Upper lobe of right lung (tissue), 1 donor: ENCODE results near the gene TRIM28. TPM values are rescaled to one million over a fixed set of nuclear protein-coding genes. Genes with fewer than 3 reads are reported as not detected.
"Not testable (repeated sequence)": the region's sequence is repeated elsewhere in the genome, so short reads cannot be mapped to it uniquely, and the experiment has no call there.

Source experiments
- ATAC-seq: fragments of 200-7000 bp; cut with Tn5 transposase; one replicate; pipeline ENCODE4 v1.9.1; 2020; ENCODE audit warnings: mild to moderate bottlenecking, moderate library complexity
- DNase-seq: peaks from one replicate; pipeline ENCODE4 v3.0.0-alpha.2; 2020
- H3K27ac ChIP-seq: fragments of 200-600 bp; one replicate; pipeline ENCODE4 v1.8.0; 2022
- H3K27me3 ChIP-seq: fragments of 200-600 bp; one replicate; pipeline ENCODE4 v1.8.0; 2022; ENCODE audit warnings: mild to moderate bottlenecking
- H3K36me3 ChIP-seq: fragments of 200-600 bp; one replicate; pipeline ENCODE4 v1.8.0; 2022
- H3K4me1 ChIP-seq: fragments of 200-600 bp; one replicate; pipeline ENCODE4 v1.8.0; 2022
- H3K4me3 ChIP-seq: fragments of 200-600 bp; one replicate; pipeline ENCODE4 v1.8.0; 2022; ENCODE audit warnings: mild to moderate bottlenecking
- H3K9me3 ChIP-seq: fragments of 200-600 bp; one replicate; pipeline ENCODE4 v1.8.0; 2022
- intact Hi-C: fragments of 100-400 bp; cut with DNase I; formaldehyde crosslinking; loops from one replicate; pipeline ENCODE4 v1.11.0; 2022
- long read RNA-seq: library from polyadenylated mRNA; unstranded; transcript quantifications from one replicate; pipeline ENCODE4 v2.0.0, GENCODE V29; 2021
- total RNA-seq: library from RNA; stranded (reverse); fragmentation: NEBNext Ultra II Directional; extraction: Animal tissue kit (Norgen Biotek cat#: 25700); gene quantifications from one replicate; pipeline ENCODE4 v1.2.1, GENCODE V29; 2021
- TF ChIP-seq, protein P1 (sequence below): fragments of 200-600 bp; IDR thresholded peaks from one replicate; pipeline ENCODE4 v1.8.0; 2022; ENCODE audit warnings: antibody characterized with exemption
- donor health status: DM: no; HTN: yes; CAD: no; lungs with severe emphysema.

The TRIM28 gene
- 199 TPM for total RNA-seq
- long read RNA-seq, transcript TRIM28-201 (17 exons, 2,960 nt) = major isoform, 216 of 292 reads
- long read RNA-seq, transcript TRIM28-213 (4 exons, 714 nt) = minor isoform, 5 of 292 reads
- long read RNA-seq, transcript TRIM28-202 (15 exons, 2,709 nt) = minor isoform, 5 of 292 reads
- long read RNA-seq, partial matches to known transcripts = 43 of 292 reads
- long read RNA-seq, other reads (novel, unspliced or antisense) = 23 of 292 reads

DNA sequence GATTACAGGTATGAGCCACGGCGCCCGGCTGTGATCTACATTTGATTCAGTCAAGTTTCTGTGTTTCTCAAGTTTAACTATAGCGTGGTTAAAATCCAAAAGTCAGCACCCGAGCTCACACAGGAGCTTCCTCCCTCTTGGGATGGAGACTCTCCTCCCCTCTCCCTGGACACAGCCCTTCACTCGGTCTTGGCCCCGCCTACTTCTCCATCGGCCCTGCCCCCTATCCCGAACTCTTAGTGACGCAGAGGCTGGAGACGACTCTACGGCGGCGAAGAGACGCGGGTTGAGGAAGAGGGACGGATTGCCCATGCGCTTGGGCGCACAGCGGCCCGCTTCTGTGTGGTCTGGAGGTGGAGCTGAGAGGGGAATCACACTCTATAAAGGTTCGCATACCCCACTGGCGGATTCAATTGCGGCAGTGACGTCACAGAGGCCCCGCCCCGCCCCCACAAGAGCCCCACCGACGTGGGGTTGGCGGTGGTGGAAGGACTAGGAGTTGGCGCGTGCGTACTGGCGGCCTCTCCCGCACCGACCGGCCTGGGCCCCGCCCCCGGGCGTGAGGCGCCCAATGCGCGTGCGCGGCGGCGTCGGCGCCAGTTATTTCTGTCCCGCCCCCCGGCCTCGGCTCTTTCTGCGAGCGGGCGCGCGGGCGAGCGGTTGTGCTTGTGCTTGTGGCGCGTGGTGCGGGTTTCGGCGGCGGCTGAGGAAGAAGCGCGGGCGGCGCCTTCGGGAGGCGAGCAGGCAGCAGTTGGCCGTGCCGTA lies at the start of gene TRIM28:
TSS of gene TRIM28 (plus strand) at position 239 of the 765 bp plus-strand sequence. CDS start 694 bp downstream, outside the sequence.
- Histone ChIP-seq H3K27me3 (no peaks in the 10 kb centered on the region), H3K27ac (peak within 1 kb of the TSS; percentile 97), H3K4me3 (peak within 1 kb of the TSS; percentile 90), H3K4me1 (peaks cover 15% of the 10 kb centered on the region), H3K9me3 (no peaks in the 10 kb centered on the region), H3K36me3 (peaks cover 34% of the 10 kb centered on the region)
- TF ChIP-seq, protein P1, sequence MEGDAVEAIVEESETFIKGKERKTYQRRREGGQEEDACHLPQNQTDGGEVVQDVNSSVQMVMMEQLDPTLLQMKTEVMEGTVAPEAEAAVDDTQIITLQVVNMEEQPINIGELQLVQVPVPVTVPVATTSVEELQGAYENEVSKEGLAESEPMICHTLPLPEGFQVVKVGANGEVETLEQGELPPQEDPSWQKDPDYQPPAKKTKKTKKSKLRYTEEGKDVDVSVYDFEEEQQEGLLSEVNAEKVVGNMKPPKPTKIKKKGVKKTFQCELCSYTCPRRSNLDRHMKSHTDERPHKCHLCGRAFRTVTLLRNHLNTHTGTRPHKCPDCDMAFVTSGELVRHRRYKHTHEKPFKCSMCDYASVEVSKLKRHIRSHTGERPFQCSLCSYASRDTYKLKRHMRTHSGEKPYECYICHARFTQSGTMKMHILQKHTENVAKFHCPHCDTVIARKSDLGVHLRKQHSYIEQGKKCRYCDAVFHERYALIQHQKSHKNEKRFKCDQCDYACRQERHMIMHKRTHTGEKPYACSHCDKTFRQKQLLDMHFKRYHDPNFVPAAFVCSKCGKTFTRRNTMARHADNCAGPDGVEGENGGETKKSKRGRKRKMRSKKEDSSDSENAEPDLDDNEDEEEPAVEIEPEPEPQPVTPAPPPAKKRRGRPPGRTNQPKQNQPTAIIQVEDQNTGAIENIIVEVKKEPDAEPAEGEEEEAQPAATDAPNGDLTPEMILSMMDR = no peak
- intact Hi-C loops = no loop called here
- ATAC-seq = peak; percentile 96
- DNase-seq = peak; percentile 99

DNA sequence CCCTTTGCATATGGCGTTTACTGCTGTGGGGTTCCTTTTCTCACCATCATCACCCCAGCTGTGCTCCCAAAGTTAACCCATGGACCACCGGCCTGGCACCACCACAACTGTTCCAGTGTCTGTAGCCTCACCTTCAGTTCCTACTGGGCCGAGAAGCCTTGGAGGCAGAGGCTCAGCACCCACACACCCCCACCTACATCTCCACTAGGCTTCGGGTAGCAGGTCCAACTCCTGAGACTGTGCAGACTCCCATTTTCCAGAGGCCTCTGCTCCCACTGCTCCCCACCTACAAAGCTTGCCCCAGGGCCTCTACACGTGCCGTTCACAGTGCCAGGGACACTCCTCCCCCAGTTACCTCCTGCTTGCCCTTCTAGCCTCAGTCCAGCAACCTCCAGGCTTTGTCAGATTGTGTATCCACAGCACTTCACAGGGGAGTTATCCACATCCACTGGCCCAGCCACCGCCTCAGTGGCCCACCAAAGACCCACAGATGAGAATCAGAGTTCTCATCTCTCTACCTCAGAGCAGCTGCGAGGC lies 46.2 kb upstream of the TRIM28 start:
- Histone ChIP-seq H3K27ac (no peak overlapping the region), H3K9me3 (no peaks in the 10 kb centered on the region), H3K27me3 (no peaks in the 10 kb centered on the region), H3K36me3 (no peaks in the 10 kb centered on the region), H3K4me3 (no peak overlapping the region), H3K4me1 (peaks cover 15% of the 10 kb centered on the region)
- ATAC-seq (no peak), DNase-seq (no peak)
- intact Hi-C loops = no loop called here
- TF ChIP-seq, protein P1 = no peak

DNA sequence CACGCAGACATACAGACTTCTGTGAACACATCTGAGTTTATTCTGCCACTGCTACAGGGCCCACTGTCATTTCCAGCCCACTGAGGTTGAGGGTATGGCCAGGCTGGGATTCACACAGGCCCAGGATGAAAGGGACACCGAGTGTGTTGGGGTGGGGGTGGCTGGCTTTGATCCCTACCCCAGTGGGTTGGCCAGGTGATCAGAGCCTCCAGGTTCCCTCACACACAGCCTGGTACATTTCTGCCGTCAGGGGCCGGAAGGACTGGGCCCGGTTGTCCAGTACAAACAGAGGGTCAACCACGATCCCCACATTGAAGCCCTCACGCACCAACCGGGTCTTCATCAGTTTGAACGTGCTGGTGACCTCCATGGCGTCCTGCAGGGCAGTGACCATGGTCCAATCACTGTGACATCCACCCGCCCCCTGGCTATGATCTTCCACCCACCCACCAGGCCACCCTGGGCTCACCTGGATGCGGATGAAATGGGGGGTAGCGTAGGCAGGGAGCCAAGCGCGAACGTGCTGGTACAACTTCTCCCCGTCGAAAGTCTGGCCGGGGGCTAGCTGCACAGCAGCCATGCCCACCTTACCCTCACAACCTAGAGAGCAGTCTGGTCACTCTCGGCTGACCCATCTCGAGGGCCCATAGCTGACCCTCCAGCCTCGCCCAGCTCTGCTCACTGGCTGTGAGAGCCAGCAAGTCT lies 45.4 kb upstream of the TRIM28 start:
- H3K27me3 ChIP-seq = no peaks in the 10 kb centered on the region
- intact Hi-C loops = no loop called here
- no peaks in the 10 kb centered on the region for H3K36me3 ChIP-seq
- DNase-seq (peak; percentile 71), ATAC-seq (peak; percentile 1)
- TF ChIP-seq, protein P1 = no peak
- peaks cover 15% of the 10 kb centered on the region for H3K4me1 ChIP-seq
- no peaks in the 10 kb centered on the region for H3K9me3 ChIP-seq
- H3K4me3 ChIP-seq = peak overlapping the region; percentile 73
- H3K27ac ChIP-seq = peak overlapping the region; percentile 33

DNA sequence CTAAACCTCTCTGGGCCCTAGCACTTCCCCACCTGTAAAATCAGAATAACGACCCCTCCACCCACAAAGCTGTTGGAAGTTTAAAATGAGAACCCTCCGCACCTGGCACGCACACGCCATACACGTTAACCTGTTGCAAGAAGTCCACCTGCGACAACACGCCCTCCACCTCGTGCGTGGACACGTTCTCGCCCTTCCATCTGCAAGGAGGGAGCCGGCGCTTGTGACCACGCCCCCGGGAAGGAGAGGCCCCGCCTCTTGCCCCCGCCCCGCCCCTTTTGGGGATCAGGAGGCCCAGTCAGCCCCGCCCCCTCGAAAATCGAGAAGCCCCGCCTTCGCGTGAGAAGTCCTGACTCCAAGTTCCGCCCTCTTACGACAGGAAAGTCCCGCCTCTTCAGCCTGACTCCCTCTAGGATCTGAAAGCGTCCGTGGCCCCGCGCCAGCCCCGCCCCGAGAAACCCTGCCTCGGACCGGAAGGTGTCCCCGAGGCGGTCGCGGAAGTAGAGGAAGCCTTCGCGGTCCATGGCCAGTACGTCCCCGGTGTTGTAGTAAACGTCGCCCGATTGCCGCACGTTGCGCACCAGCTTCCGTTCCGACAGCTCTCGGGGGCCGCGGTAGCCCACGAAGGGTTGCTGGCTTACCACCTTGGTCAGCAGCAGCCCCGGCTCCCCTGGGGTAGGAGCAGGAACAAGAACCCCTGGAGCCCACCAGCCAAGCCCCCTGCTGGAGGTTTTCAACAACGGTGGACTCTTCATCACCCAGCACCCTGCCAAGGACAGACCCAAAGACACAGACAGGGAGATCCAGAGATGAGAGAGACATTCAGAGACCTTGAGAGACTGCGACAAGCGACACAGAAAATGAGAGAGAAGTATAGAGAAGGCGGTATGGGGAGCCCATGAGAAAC lies 44.6 kb upstream of the TRIM28 start:
- peak; percentile 100 for DNase-seq
- intact Hi-C loops = no loop called here
- peak; percentile 97 for ATAC-seq
- Histone ChIP-seq H3K4me3 (peak overlapping the region; percentile 73), H3K9me3 (no peaks in the 10 kb centered on the region), H3K27me3 (no peaks in the 10 kb centered on the region), H3K36me3 (no peaks in the 10 kb centered on the region), H3K27ac (peak overlapping the region; percentile 88), H3K4me1 (peaks cover 15% of the 10 kb centered on the region)
- TF ChIP-seq, protein P1 = peak; percentile 30

DNA sequence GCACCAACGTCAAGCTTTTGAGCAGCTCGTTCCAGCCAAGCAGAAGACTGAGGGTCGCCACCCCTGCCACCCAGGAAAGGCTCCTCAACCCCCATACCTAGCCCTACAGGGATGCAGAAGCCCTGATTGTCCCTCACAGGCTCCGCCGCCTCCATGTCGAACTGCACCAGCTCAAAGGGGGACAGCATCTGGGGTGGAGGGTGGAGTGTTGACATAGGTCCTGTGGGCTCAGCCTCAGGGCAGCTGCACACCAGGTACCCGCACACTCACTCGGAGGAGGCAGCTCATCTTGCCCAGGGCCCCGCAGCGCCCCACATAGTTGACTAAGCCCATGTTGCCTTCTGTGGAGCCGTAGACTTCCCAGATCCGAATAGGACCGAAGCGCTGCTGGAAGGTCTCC lies 43.6 kb upstream of the TRIM28 start:
- no peak overlapping the region for H3K27ac ChIP-seq
- peak overlapping the region; percentile 73 for H3K4me3 ChIP-seq
- no peaks in the 10 kb centered on the region for H3K27me3 ChIP-seq
- peaks cover 15% of the 10 kb centered on the region for H3K4me1 ChIP-seq
- no peaks in the 10 kb centered on the region for H3K36me3 ChIP-seq
- DNase-seq (no peak), ATAC-seq (no peak)
- TF ChIP-seq, protein P1 = no peak
- no peaks in the 10 kb centered on the region for H3K9me3 ChIP-seq
- intact Hi-C loops = no loop called here

DNA sequence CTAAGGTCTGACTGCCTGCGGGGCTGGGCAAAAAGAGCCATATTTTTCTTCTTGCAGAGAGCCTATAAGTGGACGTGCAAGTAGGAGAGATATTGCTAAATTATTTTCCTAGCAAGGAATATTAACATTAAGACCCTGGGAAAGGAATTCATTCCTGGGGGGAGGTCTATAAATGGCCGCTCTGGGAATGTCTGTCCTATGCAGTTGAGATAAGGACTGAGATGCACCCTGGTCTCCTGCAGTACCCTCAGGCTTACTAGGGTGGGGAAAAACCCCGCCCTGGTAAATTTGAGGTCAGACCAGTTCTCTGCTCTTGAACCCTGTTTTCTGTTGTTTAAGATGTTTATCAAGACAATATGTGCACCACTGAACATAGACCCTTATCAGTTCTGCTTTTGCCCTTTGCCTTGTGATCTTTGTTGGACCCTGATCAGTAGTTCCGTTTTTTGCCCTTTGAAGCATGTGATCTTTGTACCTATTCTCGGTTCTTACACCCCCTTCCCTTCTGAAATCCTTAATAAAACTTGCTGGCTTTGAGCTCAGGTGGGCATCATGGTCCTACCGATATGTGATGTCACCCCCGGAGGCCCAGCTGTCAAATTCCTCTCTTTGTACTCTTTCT lies 36.2 kb upstream of the TRIM28 start:
- H3K36me3 ChIP-seq, ATAC-seq, intact Hi-C loops, H3K27ac ChIP-seq, DNase-seq, H3K4me3 ChIP-seq, H3K4me1 ChIP-seq, H3K9me3 ChIP-seq, H3K27me3 ChIP-seq: not testable (repeated sequence)
